Activated CD8-positive, alpha-beta memory T cell treated with anti-CD3 and anti-CD28 coated beads for 4 hours (primary cell): ENCODE measurements around the gene CFAP410.
"Not testable (repeated sequence)": the region's sequence is repeated elsewhere in the genome, so short reads cannot be mapped to it uniquely, and the experiment has no call there.

Experiments used
- DNase-seq, 2 donors: peaks; one replicate each; pipeline ENCODE4 v3.0.0-alpha.2; 2020; ENCODE audit warnings: low read depth in 2 of 2

The CFAP410 gene

DNA sequence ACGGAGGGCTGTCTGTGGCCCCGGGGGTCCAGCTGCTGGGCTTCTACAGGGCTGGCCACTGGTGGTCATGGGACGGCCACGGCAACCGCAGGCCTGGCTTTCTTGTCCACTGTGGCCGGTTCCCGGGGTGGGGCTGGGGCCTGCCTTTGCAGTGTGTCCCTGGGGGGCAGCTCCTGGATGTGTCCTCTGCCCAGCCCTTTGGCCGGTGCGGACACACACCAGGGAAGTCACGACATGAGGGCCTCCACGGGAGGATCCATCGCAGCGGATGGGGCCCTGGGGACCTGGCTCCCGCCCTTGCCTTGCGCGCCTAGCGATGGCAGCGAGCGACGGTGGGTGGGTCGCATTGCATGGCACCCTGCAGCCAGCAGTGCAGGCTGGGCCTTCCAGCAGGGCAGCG is 21.3 kb downstream of the CFAP410 start:
- no peak for DNase-seq

DNA sequence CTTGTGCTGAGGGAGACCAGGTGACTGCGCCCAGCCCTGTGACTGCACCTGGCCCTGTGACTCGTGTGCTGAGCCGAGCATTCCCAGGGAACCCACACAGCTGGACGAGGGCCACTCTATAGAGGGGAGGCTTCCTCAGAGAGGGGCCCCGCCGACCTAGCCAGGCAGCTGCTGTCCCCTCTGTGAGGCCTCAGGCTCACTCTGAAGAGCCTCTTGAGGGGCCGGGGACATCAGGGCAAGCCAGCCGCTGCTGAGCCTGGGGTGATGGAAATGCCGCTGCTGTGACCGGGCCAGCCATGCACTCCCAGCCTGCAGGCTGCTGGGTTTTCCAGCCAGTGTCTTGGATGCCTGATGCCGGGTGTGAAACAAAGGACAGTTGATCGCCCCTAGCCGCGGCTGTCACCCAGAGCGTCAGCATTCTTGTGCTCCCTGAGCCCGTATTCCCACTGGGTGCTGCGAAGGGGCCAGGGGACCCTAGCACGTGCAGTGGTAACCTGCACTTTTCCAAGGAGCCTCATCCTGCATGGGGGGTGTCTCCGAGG is 21.9 kb downstream of the CFAP410 start:
- no peak for DNase-seq

DNA sequence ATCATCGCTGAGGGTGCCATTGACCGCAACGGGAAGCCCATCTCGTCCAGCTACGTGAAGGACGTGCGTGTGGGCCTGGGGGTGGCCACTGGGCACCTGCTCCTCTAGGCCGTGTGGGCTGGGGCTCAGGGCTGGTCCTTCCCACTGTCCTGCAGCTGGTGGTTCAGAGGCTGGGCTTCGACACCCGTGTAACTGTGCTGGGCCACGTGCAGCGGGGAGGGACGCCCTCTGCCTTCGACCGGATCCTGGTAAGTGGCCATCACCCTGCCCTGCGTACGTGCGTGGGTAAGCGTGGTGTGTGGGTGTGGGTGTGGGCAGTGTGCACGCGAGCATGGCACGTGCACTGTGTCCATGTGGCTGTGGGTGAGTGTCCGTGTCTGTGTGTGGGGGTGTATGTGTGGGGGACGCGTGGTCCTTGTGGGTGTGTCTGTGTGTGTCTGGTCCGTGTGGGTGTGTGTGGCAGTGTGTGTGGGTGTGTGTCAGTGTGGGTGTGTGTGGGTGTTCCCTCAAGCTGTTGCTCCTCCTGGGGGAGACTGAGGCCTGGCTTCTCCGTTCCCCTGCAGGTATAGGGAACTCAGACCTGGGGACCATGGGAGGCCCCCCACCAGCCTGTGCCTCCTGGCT is 22.8 kb downstream of the CFAP410 start:
- no peak for DNase-seq

DNA sequence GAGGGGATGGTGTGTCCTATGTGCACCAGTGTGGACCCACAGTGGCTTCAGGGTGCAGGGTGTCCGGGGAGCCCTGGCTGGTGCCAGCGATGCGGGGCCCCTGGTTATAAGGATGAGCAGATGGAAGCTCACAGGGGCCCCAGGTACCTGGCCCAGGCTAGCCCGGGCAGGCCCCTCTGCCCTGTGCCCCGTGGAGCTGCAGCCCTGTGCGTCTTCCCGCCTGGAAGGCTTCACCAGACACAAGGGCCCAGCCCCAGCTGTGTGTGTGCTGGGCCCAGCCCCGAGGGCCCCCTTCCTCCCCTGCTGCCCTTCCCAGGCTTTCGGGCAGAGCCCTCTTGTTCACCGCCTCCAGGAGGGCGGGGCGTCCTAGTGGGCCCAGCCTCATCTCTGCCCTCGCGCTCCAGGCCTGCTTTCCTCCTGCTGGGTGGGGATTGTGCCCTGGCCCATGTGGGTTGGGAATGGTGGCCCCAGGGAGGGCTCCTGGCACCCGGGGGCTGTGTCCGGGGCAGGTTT is 23.4 kb downstream of the CFAP410 start:
- DNase-seq: no peak

DNA sequence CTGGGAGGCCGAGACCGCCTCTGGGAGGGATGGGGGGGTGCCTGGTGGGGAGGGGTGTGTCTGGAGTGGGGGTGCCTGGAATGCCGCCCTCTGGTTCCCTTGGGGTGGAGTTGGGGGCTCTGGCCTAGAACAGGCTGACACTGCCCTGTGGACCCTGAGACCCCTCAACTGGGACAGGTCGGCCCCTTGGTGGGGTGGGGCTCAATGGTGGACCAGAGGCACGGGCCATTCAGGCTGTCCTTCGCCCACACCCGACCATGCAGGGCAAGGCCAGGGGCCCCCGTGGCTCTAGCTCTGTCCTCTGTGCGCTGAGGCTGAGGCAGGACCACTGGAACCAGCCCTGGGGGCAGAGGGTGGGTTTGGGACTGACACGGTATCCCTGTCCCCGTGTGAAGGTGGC is 24.6 kb downstream of the CFAP410 start:
- no peak for DNase-seq

DNA sequence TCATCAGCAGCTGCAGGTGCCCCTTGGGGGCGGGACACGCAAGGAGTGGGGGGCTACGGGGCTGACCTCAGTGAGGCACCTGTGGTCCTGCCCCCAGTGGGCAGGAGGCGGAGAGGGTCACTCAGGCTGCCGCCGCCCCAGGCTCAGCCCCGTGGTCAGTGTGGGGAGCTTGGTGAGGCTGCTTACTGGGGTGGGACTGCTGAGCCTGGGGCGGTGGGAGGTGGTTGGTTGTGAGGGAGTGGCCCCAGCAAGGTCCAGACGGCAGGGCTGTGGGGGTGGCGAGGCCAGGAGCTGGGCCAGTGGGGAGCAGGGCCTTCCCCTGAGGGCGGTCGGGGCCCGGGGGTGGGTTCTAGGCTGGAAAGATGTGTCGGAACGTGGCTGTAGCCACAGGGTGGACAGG is 25.1 kb downstream of the CFAP410 start:
- DNase-seq: no peak

DNA sequence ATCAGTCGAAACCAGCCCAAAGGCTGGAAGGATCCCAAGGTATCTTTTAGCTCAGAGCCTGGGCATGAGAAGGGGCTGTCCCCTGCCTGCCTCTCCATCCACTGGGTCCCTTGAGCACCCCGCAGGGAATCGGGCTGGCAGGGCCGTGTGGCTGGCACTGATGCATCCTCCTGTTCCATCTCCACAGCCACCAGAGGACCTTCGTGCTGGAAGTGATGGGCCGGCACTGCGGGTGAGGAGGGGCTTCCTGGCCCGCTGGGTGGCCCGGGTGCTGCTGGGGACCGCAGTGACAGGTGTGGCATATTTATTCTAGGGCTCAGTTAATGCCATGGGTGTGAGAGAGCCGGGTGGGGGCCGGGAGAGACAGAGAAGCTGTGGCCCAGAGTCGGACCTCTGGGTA is 25.7 kb downstream of the CFAP410 start:
- no peak for DNase-seq

DNA sequence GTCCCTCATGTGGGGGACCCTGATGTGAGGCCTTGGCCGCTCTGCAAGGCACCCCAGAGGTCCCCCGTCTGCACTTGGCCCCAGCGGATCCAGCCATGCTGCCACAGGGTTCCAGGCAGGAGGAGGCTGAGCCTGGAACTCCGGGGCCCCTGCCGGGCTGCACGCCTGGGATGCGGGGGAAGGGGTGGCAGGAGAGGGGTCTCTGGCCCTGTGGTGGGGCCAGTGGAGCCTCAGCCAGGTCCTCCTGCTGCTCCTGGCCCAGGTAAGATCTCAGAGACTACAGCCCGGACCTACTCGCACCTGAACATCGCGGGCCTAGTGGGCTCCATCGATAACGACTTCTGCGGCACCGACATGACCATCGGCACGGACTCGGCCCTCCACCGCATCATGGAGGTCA is 26.5 kb downstream of the CFAP410 start:
- DNase-seq: no peak

DNA sequence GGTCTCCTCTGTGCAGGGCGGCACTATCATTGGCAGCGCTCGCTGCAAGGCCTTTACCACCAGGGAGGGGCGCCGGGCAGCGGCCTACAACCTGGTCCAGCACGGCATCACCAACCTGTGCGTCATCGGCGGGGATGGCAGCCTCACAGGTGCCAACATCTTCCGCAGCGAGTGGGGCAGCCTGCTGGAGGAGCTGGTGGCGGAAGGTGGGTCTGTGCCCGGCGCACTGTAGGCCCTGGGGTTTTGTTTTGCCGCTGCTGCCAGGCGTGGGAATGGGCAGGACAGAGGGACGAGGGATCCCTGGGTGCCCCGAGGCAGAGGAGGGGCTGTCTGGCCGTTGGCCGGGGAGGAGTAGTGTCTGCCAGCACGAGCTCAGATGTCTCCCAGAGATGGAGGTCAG is 27.1 kb downstream of the CFAP410 start:
- DNase-seq: no peak

DNA sequence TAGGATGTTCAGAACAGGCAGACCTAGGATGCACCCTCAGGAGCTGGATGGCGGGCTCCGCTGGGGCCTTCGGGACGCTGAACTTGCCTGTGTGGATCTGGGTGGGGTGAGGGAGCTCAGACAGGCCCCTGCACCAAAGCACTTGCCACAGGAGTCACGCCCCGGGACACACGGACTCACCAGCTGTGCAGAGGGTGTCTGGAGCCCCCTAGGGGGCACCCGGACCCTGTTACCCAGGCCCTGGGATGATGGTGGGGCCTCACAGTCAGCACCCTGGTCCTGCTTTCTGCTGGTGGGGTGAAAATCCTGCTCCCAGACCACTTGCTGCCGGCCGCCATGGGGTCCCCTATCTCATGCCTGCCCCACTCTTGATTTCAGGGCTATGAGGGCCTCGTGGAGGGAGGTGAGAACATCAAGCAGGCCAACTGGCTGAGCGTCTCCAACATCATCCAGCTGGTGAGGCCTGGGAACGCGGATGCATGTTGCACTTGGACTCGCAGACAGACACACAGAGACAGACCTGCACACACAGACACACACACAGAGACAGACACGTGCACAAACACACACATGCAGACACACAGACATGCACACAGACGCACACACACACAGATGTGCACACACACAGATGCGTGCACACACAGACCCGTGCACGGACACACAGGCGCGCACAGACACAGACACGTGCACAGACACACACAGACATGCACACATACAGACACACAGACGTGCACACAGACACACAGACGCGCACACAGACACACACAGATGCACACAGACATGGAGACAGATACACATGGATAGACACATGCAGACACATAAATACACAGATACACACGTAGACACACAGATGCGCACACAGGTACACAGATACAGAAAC is 28.3 kb downstream of the CFAP410 start:
- DNase-seq: no peak

DNA sequence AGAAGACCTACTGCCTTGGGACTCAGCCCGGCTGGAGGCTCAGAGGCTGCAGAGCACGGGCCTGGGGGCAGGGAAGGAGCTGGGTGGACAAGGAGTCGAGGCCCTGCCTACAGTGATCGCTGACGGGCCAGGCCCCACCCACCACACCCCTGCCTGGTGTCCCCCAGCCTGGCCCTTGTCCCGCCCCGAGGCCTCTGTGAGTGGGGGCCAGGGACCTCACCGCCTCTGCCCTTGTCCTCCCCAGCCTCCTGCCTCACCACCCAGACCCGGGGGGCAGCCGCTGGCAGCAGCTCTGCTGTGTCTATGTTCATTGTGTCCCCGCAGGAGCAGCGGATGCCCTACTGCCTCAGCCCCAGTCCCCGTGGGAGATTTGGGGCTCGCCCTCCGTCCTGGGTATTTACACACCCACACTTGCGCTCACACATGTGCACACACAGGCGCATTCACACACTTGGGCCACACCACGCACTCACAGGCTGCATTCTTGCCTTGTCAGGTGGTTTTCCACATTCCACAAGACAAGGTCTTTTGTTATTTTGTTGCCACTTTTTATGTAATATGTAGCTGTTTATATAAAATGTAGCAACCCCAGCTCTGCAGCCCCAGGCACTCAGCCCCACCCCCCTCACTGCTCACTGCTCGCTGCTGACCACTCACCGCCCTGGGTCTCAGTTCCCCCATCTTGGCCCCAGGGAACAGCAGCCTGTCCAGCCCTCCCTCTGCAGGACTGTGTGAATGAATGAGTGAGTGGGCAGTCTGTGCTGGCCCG is 32.1 kb downstream of the CFAP410 start:
- DNase-seq: no peak

DNA sequence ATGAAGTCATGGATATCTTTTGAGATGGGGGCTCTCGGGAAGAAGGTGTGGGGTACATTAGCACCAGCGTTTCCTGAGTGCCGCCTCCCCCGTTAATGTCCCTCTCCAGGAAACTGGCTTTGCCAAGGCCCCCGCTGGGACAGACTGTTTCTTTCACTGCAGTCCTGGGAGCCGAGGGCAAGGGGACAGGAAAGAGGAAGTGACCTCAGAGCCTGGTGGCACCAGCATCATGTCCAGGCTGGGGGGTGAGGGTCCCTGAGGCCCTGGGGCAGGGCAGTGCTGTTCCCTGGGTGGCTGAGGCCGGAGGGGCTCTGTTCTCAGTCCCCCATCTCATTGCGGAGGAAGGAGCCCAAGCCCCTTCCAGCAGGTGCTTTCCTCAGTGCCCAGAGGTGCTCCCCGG is 33.5 kb downstream of the CFAP410 start:
- DNase-seq: no peak

DNA sequence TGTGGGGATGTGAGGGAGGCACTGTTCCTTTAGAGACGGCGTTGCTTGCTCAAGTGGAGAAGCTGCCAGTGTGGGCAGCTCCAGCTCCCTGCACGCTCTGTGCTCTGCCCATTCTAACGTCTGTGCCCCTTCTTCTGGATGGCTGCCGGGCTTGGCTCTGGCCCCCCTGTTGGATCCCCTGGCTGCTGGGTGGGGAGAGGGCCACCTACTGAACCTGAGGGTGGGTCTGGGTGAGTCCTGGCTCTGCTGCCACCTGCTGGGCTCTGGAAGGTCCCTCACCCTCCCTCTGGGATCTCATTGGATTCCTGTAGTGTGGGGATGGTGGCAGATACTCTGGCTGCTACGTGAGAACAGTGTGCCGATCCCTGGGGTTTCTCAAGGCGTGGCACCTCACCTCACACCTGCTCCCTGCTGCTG is 34.3 kb downstream of the CFAP410 start:
- no peak for DNase-seq

DNA sequence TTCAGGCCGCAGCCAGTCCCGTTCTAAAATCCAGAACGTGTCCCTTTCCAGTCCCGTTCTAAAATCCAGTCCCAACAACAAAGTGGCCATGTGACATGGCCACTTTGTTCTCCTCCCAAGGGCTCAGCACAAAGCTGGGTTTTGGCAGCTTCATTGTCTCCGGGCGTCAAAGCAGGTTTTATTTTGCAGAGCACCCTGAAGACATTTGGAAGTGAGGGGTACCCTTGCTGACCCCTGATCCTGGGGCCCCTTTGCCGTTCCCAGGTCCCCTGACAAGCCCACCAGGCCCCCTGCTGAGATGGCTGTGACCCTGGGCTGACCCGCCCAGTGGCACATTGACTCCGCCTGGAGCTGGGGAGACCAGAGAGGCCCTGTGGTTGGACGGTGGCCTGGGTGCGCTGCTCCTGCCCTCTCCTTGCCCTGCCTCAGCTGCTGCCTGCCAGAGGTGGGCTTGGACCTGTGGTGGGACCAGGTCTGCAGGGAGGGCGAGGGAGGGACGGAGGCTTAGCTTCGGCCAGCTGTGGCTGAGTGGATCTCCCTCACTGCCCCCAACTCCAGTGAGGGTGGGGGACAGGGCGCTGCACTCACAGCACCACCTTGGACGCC is 35.1 kb downstream of the CFAP410 start:
- DNase-seq: no peak

DNA sequence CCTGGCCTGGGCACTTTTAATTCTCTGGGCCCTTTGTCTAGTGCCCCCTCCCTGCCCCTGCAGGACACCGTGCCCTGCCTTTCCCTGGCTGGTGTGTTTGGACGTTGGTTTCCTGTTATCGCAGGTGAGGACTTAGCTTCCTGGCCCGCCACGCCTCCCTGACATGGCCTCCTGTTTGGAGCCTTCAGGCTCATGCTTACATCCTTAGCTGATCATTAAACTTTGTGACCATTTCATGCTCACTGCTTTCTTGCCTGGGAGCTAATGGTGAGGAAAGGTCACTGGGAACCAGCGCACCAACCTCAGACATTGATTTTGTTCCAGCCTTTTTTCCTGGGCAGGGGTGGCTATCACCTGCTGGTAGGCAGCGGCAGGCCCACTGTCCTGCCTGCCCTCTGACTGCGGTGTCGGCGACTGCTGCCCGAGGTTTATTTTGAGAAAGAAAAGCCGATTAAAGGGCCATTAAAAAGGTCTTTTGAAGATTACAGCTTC is 35.7 kb downstream of the CFAP410 start:
- DNase-seq: no peak

DNA sequence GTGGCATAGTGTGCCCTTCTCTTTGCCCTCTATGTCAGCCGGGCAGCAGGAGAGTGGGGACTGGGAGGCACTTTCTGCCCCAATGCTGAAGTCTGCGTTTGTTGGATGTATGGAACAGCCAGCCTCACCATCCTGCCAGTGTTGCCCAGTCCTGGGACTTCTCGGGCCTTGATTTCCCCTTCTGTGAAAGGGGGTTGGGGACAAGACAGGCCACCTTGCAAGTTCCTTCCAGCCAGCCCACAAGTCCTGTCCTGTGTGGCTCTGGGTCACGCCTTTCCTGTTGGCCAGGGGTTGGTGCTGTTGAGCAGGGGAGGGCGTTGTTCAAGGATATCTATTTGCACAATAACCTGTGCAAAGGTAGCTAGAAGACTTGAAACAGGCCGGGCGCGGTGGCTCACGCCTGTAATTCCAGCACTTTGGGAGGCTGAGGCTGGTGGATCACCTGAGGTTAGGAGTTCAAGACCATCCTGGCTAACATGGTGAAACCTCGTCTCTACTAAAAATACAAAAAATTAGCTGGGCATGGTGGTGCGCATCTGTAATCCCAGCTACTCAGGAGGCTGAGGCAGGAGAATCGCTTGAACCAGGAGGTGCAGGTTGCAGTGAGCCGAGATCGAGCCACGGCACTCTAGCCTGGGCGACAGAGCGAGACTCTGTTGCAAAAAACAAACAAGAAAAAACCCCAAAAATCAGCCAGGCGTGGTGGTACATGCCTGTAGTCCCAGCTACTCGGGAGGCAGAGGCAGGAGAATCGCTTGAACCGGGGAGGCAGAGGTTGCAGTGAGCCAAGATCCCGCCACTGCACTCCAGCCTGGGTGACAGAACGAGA is 36.4 kb downstream of the CFAP410 start:
- DNase-seq: not testable (repeated sequence)

DNA sequence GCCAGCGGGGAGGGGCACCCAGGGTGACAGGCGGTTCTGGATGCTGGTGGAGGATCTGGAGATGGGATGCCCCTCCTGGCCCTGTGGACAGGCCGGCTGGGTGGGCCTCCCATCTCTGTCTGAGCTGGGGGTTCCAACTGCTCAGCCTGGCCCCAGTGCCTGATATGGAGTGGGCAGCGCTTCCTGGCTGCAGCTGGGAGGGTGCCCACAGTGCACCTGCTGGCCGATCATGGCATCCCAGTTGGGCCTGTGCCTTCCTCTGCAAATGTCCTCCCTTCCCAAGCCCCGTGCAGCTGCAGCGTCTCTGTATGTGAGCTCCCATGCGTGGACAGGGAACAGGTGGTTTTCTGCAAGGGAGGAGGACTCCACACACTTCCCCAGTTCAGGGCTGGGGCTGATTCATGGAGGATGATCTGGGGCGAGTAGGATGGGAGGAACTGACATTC is 37.2 kb downstream of the CFAP410 start:
- no peak for DNase-seq

DNA sequence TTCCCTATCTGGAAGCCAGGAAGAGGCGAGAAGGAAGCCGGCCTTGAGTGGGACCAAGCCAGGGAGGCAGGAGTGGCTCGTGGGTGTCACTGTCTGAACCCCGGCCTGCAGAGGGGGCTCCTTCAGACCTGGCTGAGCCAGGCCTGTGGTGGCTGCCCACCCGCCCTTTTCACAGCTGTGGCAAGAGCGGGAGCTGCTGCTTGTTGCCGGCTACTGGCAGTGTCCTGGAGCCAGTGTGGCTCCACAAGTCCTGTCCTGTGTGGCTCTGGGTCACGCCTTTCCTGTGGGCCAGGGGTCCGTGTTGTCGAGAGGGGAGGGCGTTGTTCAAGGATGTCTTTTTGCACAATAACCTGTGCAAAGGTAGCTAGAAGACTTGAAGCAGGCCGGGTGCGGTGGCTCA is 38.0 kb downstream of the CFAP410 start:
- DNase-seq: no peak

DNA sequence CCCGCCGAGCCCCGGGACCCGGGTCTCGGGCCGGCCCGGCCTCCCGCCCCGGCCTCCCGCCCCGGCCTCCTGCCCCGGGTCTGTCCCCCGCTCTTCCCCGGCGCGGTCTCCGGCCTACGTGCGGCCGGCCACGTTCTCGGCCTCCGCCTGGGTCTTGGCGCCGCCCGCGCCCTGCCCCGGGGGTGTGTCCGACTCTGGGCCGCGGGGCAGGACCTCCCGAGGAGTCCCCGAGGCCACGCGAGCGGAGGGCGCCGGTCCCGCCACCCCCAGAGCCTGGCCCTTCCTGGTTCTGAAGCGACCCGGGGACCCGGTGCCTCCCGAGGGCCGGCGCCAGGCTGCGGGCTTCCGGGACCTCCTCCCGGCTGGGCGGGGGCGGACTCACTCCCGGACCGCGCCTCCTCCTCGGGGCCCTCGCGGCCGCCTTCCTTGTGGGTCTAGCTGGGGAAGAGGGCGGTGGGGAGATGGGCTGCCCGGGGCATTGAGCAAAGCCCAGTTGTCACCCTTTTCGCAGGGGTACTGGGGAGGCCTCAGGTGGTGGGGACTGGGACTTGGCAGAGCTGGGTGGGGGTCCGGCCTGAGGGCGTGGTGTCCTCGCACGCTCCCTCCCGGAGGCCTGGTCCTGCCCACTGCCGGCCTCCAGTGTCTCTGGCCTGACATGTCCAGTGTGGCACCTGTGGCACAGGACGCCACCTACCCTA is 38.8 kb downstream of the CFAP410 start:
- DNase-seq: peak; percentile 22 to 25
